ENCODE results near the gene ELMOD1.

ELMOD1 gene

GRCh38 chr11:107682572-107682971 is 91.6 kb downstream of the ELMOD1 start:
- H3K27ac ChIP-seq (ENCODE audit: insufficient read depth in 1 of 2, low read depth in 1 of 2, low read length in 2 of 2, poor library complexity in 1 of 2, severe bottlenecking in 2 of 2), result no peak overlapping the region
- no peaks in the 10 kb centered on the region for H3K4me1 ChIP-seq (ENCODE audit: control extremely low read depth in 1 of 4, control insufficient read depth in 4 of 4, insufficient read depth in 4 of 4, low read length in 3 of 4)
- H3K9me3 ChIP-seq (ENCODE audit: control extremely low read depth in 1 of 5, control insufficient read depth in 4 of 5, insufficient read depth in 2 of 5, low read depth in 1 of 5, low read length in 4 of 5), result no peaks in the 10 kb centered on the region
- no peak overlapping the region for H3K4me3 ChIP-seq (ENCODE audit: control insufficient read depth in 1 of 7, extremely low read depth in 1 of 7, insufficient read depth in 4 of 7, low read depth in 2 of 7, low read length in 6 of 7)
- no peak for DNase-seq
- CTCF ChIA-PET, result interaction anchor here (1.2 kb wide), 1 partner anchor 119 kb away, joined by 3 read pairs; no protein-coding TSS in a partner anchor
- POLR2A ChIA-PET, result no interaction called here
- peaks cover 0 to 2% (median 0%) of the 10 kb centered on the region in 5 experiments for H3K27me3 ChIP-seq (replicated peaks in 2 of 5; ENCODE audit: control insufficient read depth in 4 of 5, insufficient read depth in 5 of 5, low read length in 4 of 5)
- H3K36me3 ChIP-seq (ENCODE audit: control insufficient read depth in 4 of 4, insufficient read depth in 4 of 4, low read length in 3 of 4), result no peaks in the 10 kb centered on the region
- WGBS (ENCODE audit: insufficient coverage), result 100% methylated on average over 3 of the region's 5 CpGs

- ChIA-PET CTCF (interaction anchor here (0.7 to 1.2 kb wide), 3 partner anchors 14 to 134 kb away, joined by 3 read pairs; no protein-coding TSS in a partner anchor), POLR2A (no interaction called here)
- Histone ChIP-seq H3K9me3 (ENCODE audit: control extremely low read depth in 1 of 5, control insufficient read depth in 4 of 5, insufficient read depth in 2 of 5, low read depth in 1 of 5, low read length in 4 of 5) (no peaks in the 10 kb centered on the region), H3K4me1 (ENCODE audit: control extremely low read depth in 1 of 4, control insufficient read depth in 4 of 4, insufficient read depth in 4 of 4, low read length in 3 of 4) (no peaks in the 10 kb centered on the region), H3K27ac (ENCODE audit: insufficient read depth in 1 of 2, low read depth in 1 of 2, low read length in 2 of 2, poor library complexity in 1 of 2, severe bottlenecking in 2 of 2) (no peak overlapping the region), H3K36me3 (ENCODE audit: control insufficient read depth in 4 of 4, insufficient read depth in 4 of 4, low read length in 3 of 4) (no peaks in the 10 kb centered on the region), H3K4me3 (ENCODE audit: control insufficient read depth in 1 of 7, extremely low read depth in 1 of 7, insufficient read depth in 4 of 7, low read depth in 2 of 7, low read length in 6 of 7) (no peak overlapping the region), H3K27me3 (replicated peaks in 2 of 5; ENCODE audit: control insufficient read depth in 4 of 5, insufficient read depth in 5 of 5, low read length in 4 of 5) (peaks cover 0 to 2% (median 0%) of the 10 kb centered on the region in 5 experiments)
- WGBS (ENCODE audit: insufficient coverage), result 90% methylated on average over 2 of the region's 2 CpGs
- DNase-seq, result no peak
Measured at GRCh38 chr11:107683061-107683460, 92.1 kb downstream of the ELMOD1 start.

- ChIA-PET CTCF (interaction anchor here (0.7 to 1.0 kb wide), 2 partner anchors 14 to 135 kb away, joined by 3 read pairs; no protein-coding TSS in a partner anchor), POLR2A (no interaction called here)
- 80% methylated on average over 1 of the region's 2 CpGs for WGBS (ENCODE audit: insufficient coverage)
- Histone ChIP-seq H3K27ac (ENCODE audit: insufficient read depth in 1 of 2, low read depth in 1 of 2, low read length in 2 of 2, poor library complexity in 1 of 2, severe bottlenecking in 2 of 2) (no peak overlapping the region), H3K4me3 (ENCODE audit: control insufficient read depth in 1 of 7, extremely low read depth in 1 of 7, insufficient read depth in 4 of 7, low read depth in 2 of 7, low read length in 6 of 7) (no peak overlapping the region), H3K4me1 (ENCODE audit: control extremely low read depth in 1 of 4, control insufficient read depth in 4 of 4, insufficient read depth in 4 of 4, low read length in 3 of 4) (no peaks in the 10 kb centered on the region), H3K9me3 (ENCODE audit: control extremely low read depth in 1 of 5, control insufficient read depth in 4 of 5, insufficient read depth in 2 of 5, low read depth in 1 of 5, low read length in 4 of 5) (no peaks in the 10 kb centered on the region), H3K27me3 (replicated peaks in 2 of 5; ENCODE audit: control insufficient read depth in 4 of 5, insufficient read depth in 5 of 5, low read length in 4 of 5) (peaks cover 0 to 2% (median 0%) of the 10 kb centered on the region in 5 experiments), H3K36me3 (ENCODE audit: control insufficient read depth in 4 of 4, insufficient read depth in 4 of 4, low read length in 3 of 4) (no peaks in the 10 kb centered on the region)
- peak in 2 of 3 donors; percentile 5 to 14 for DNase-seq
Measured at GRCh38 chr11:107683807-107684206, 92.9 kb downstream of the ELMOD1 start.

GRCh38 chr11:107688322-107688918 is 97.5 kb downstream of the ELMOD1 start:
- no peaks in the 10 kb centered on the region for H3K36me3 ChIP-seq (ENCODE audit: control insufficient read depth in 4 of 4, insufficient read depth in 4 of 4, low read length in 3 of 4)
- ChIA-PET POLR2A (no interaction called here), CTCF (interaction anchor here (0.8 to 9.0 kb wide), 12 partner anchors 10 to 139 kb away, joined by 3 to 114 read pairs (median 8); partner anchors contain the start of gene ALKBH8)
- no peak for DNase-seq
- peaks cover 0 to 6% (median 2%) of the 10 kb centered on the region in 5 experiments for H3K27me3 ChIP-seq (replicated peaks in 2 of 5; ENCODE audit: control insufficient read depth in 4 of 5, insufficient read depth in 5 of 5, low read length in 4 of 5)
- H3K4me3 ChIP-seq (ENCODE audit: control insufficient read depth in 1 of 7, extremely low read depth in 1 of 7, insufficient read depth in 4 of 7, low read depth in 2 of 7, low read length in 6 of 7), result no peak overlapping the region
- H3K27ac ChIP-seq (ENCODE audit: insufficient read depth in 1 of 2, low read depth in 1 of 2, low read length in 2 of 2, poor library complexity in 1 of 2, severe bottlenecking in 2 of 2), result no peak overlapping the region
- peaks cover 0 to 1% (median 0%) of the 10 kb centered on the region in 5 experiments for H3K9me3 ChIP-seq (ENCODE audit: control extremely low read depth in 1 of 5, control insufficient read depth in 4 of 5, insufficient read depth in 2 of 5, low read depth in 1 of 5, low read length in 4 of 5)
- H3K4me1 ChIP-seq (ENCODE audit: control extremely low read depth in 1 of 4, control insufficient read depth in 4 of 4, insufficient read depth in 4 of 4, low read length in 3 of 4), result no peaks in the 10 kb centered on the region
- 90% methylated on average over 4 of the region's 6 CpGs for WGBS (ENCODE audit: insufficient coverage)

- H3K27ac ChIP-seq (ENCODE audit: insufficient read depth in 1 of 2, low read depth in 1 of 2, low read length in 2 of 2, poor library complexity in 1 of 2, severe bottlenecking in 2 of 2), result no peak overlapping the region
- H3K4me1 ChIP-seq (ENCODE audit: control extremely low read depth in 1 of 4, control insufficient read depth in 4 of 4, insufficient read depth in 4 of 4, low read length in 3 of 4), result no peaks in the 10 kb centered on the region
- H3K4me3 ChIP-seq (ENCODE audit: control insufficient read depth in 1 of 7, extremely low read depth in 1 of 7, insufficient read depth in 4 of 7, low read depth in 2 of 7, low read length in 6 of 7), result no peak overlapping the region
- POLR2A ChIA-PET, result no interaction called here
- H3K27me3 ChIP-seq (replicated peaks in 2 of 5; ENCODE audit: control insufficient read depth in 4 of 5, insufficient read depth in 5 of 5, low read length in 4 of 5), result peaks cover 0 to 6% (median 2%) of the 10 kb centered on the region in 5 experiments
- peak; percentile 56 to 75 (median 69) for DNase-seq
- H3K9me3 ChIP-seq (ENCODE audit: control extremely low read depth in 1 of 5, control insufficient read depth in 4 of 5, insufficient read depth in 2 of 5, low read depth in 1 of 5, low read length in 4 of 5), result peaks cover 0 to 1% (median 0%) of the 10 kb centered on the region in 5 experiments
- CTCF ChIA-PET, result interaction anchor here (0.7 to 9.0 kb wide), 18 partner anchors 9 to 171 kb away, joined by 3 to 114 read pairs (median 5); partner anchors contain the start of gene ALKBH8
- 59% methylated on average over 5 of the region's 11 CpGs for WGBS (ENCODE audit: insufficient coverage)
- H3K36me3 ChIP-seq (ENCODE audit: control insufficient read depth in 4 of 4, insufficient read depth in 4 of 4, low read length in 3 of 4), result no peaks in the 10 kb centered on the region
Measured at GRCh38 chr11:107689317-107690202, 98.6 kb downstream of the ELMOD1 start.

- ChIA-PET POLR2A (no interaction called here), CTCF (interaction anchor here (4.4 to 9.0 kb wide), 3 partner anchors 115 to 142 kb away, joined by 53 to 114 read pairs (median 61); partner anchors contain the start of gene ALKBH8)
- no peak for DNase-seq
- H3K27ac ChIP-seq (ENCODE audit: insufficient read depth in 1 of 2, low read depth in 1 of 2, low read length in 2 of 2, poor library complexity in 1 of 2, severe bottlenecking in 2 of 2), result no peak overlapping the region
- peaks cover 0 to 1% (median 0%) of the 10 kb centered on the region in 5 experiments for H3K9me3 ChIP-seq (ENCODE audit: control extremely low read depth in 1 of 5, control insufficient read depth in 4 of 5, insufficient read depth in 2 of 5, low read depth in 1 of 5, low read length in 4 of 5)
- H3K36me3 ChIP-seq (ENCODE audit: control insufficient read depth in 4 of 4, insufficient read depth in 4 of 4, low read length in 3 of 4), result no peaks in the 10 kb centered on the region
- H3K27me3 ChIP-seq (replicated peaks in 2 of 5; ENCODE audit: control insufficient read depth in 4 of 5, insufficient read depth in 5 of 5, low read length in 4 of 5), result peaks cover 0 to 8% (median 2%) of the 10 kb centered on the region in 5 experiments
- WGBS (ENCODE audit: insufficient coverage), result no CpG with 5 or more reads among the region's 3 CpGs
- no peak overlapping the region for H3K4me3 ChIP-seq (ENCODE audit: control insufficient read depth in 1 of 7, extremely low read depth in 1 of 7, insufficient read depth in 4 of 7, low read depth in 2 of 7, low read length in 6 of 7)
- H3K4me1 ChIP-seq (ENCODE audit: control extremely low read depth in 1 of 4, control insufficient read depth in 4 of 4, insufficient read depth in 4 of 4, low read length in 3 of 4), result no peaks in the 10 kb centered on the region
Measured at GRCh38 chr11:107691000-107691750, 100.2 kb downstream of the ELMOD1 start.
